ENCODE measurements around the gene LMNTD1. TPM values are rescaled to one million over a fixed set of nuclear protein-coding genes. Genes with fewer than 3 reads are reported as not detected.

Gene LMNTD1
- total and polyA plus RNA-seq, 4 donors, result 0.18 to 14.9 (median 3.4) TPM

DNA sequence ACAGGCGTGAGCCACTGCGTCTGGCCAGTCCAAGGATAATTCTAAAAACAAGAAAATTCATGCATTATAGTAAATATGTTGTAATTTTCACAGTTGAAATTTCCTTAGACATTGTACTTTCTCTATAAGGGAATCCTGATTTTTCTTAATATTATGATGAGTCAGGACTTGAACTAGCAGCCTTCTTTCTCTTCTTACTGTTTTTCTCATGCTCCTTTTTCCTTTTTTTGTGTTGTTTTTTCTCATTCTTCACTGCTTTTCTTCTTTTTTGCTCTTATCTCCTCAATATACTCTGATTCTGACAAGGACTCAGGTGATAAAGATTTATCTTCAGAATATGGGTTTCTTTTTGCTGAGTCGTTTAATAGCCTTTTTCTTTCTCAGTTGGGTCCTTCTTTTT is 117.7 kb downstream of the LMNTD1 start:
- no peak for TF ChIP-seq CTCF (IDR thresholded peaks at IDR 0.05; ENCODE audit: control extremely low read depth, extremely low read depth)
- H3K4me1 ChIP-seq (ENCODE audit: control insufficient read depth in 5 of 5, insufficient read depth in 5 of 5, low read length in 5 of 5), result peaks cover 0 to 17% (median 3%) of the 10 kb centered on the region in 5 donors
- 84 to 87% methylated on average over 3 of the region's 3 CpGs for WGBS, 2 donors
- H3K9ac ChIP-seq (ENCODE audit: insufficient read depth in 1 of 2, low read length in 2 of 2), result no peak overlapping the region
- H3K9me3 ChIP-seq (ENCODE audit: control insufficient read depth in 4 of 4, insufficient read depth in 3 of 4, low read length in 3 of 4), result no peaks in the 10 kb centered on the region
- H3K4me3 ChIP-seq, result no peak overlapping the region
- ATAC-seq (ENCODE audit: insufficient read depth, low FRiP score) (no peak), DNase-seq (no peak)
- H3K36me3 ChIP-seq (ENCODE audit: control insufficient read depth in 4 of 4, insufficient read depth in 4 of 4, low read length in 4 of 4), result no peaks in the 10 kb centered on the region
- no peak overlapping the region for H3K27ac ChIP-seq (ENCODE audit: low read depth in 1 of 2, low read length in 1 of 2)
- H3K27me3 ChIP-seq (ENCODE audit: control insufficient read depth in 3 of 3, insufficient read depth in 3 of 3, low read length in 2 of 3), result no peaks in the 10 kb centered on the region

- WGBS, 2 donors, result 80% methylated on average over 3 of the region's 3 CpGs
Measured at GRCh38 chr12:25434515-25434914, 118.6 kb downstream of the LMNTD1 start.

GRCh38 chr12:25433581-25434325 is 119.3 kb downstream of the LMNTD1 start:
- no peaks in the 10 kb centered on the region for H3K9me3 ChIP-seq (ENCODE audit: control insufficient read depth in 4 of 4, insufficient read depth in 3 of 4, low read length in 3 of 4)
- H3K27me3 ChIP-seq (ENCODE audit: control insufficient read depth in 3 of 3, insufficient read depth in 3 of 3, low read length in 2 of 3), result no peaks in the 10 kb centered on the region
- H3K4me1 ChIP-seq (ENCODE audit: control insufficient read depth in 5 of 5, insufficient read depth in 5 of 5, low read length in 5 of 5), result peaks cover 0 to 17% (median 3%) of the 10 kb centered on the region in 5 donors
- ATAC-seq (ENCODE audit: insufficient read depth, low FRiP score) (peak; percentile 28), DNase-seq (peak in 1 of 3 donors; percentile 26)
- H3K36me3 ChIP-seq (ENCODE audit: control insufficient read depth in 4 of 4, insufficient read depth in 4 of 4, low read length in 4 of 4), result no peaks in the 10 kb centered on the region
- WGBS, 2 donors, result 46 to 74% methylated on average over 3 of the region's 3 CpGs
- no peak overlapping the region for H3K9ac ChIP-seq (ENCODE audit: insufficient read depth in 1 of 2, low read length in 2 of 2)
- TF ChIP-seq CTCF (IDR thresholded peaks at IDR 0.05; ENCODE audit: control extremely low read depth, extremely low read depth), result no peak
- no peak overlapping the region for H3K4me3 ChIP-seq
- no peak overlapping the region for H3K27ac ChIP-seq (ENCODE audit: low read depth in 1 of 2, low read length in 1 of 2)

More at GRCh38 chr12:25434515-25434914, 118.6 kb downstream of the LMNTD1 start:
- ATAC-seq (ENCODE audit: insufficient read depth, low FRiP score) (no peak), DNase-seq (no peak)
- Histone ChIP-seq H3K27ac (ENCODE audit: low read depth in 1 of 2, low read length in 1 of 2) (no peak overlapping the region), H3K4me3 (no peak overlapping the region), H3K36me3 (ENCODE audit: control insufficient read depth in 4 of 4, insufficient read depth in 4 of 4, low read length in 4 of 4) (no peaks in the 10 kb centered on the region), H3K9me3 (ENCODE audit: control insufficient read depth in 4 of 4, insufficient read depth in 3 of 4, low read length in 3 of 4) (no peaks in the 10 kb centered on the region), H3K9ac (ENCODE audit: insufficient read depth in 1 of 2, low read length in 2 of 2) (no peak overlapping the region), H3K4me1 (ENCODE audit: control insufficient read depth in 5 of 5, insufficient read depth in 5 of 5, low read length in 5 of 5) (peaks cover 0 to 17% (median 3%) of the 10 kb centered on the region in 5 donors), H3K27me3 (ENCODE audit: control insufficient read depth in 3 of 3, insufficient read depth in 3 of 3, low read length in 2 of 3) (no peaks in the 10 kb centered on the region)
- no peak for TF ChIP-seq CTCF (IDR thresholded peaks at IDR 0.05; ENCODE audit: control extremely low read depth, extremely low read depth)
